ENCODE measurements around the gene KIF7.

GRCh38 chr15:89669941-89670340 lies 14.7 kb upstream of the KIF7 start:
- TF ChIP-seq MAX (IDR thresholded peaks at IDR 0.05; ENCODE audit: insufficient read depth, insufficient read length) = no peak
- no peak for TF ChIP-seq POLR2AphosphoS5 (IDR thresholded peaks at IDR 0.05; ENCODE audit: insufficient read depth, low read depth, low read length)
- TF ChIP-seq CTCF (IDR thresholded peaks at IDR 0.05; ENCODE audit: extremely low read depth in 1 of 2, insufficient read depth in 1 of 2, low read depth in 1 of 2, low read length in 2 of 2) = no peak
- TF ChIP-seq POLR2A (IDR thresholded peaks at IDR 0.05; ENCODE audit: low read depth, low read length) = no peak
- TF ChIP-seq EZH2 (IDR thresholded peaks at IDR 0.05; ENCODE audit: borderline replicate concordance, low read depth, low read length, severe bottlenecking) = no peak
- TF ChIP-seq MYC (IDR thresholded peaks at IDR 0.05; ENCODE audit: low read depth, low read length) = no peak
- TF ChIP-seq GATA2 (IDR thresholded peaks at IDR 0.05; ENCODE audit: insufficient read depth, insufficient read length, low read depth, low read length) = no peak
- TF ChIP-seq JUN (IDR thresholded peaks at IDR 0.05; ENCODE audit: borderline replicate concordance, insufficient read depth, insufficient read length, low read depth) = no peak

Measured in endothelial cell of umbilical vein (primary cell).